OCI-M1 (cell line): ENCODE data around the gene NKD2.
"Not testable (repeated sequence)": the region's sequence is repeated elsewhere in the genome, so short reads cannot be mapped to it uniquely, and the experiment has no call there.

Source experiments
- DNase-seq: peaks from one replicate; lab custom pipeline; 2025; lab: John Stamatoyannopoulos, UW

Gene NKD2

DNA sequence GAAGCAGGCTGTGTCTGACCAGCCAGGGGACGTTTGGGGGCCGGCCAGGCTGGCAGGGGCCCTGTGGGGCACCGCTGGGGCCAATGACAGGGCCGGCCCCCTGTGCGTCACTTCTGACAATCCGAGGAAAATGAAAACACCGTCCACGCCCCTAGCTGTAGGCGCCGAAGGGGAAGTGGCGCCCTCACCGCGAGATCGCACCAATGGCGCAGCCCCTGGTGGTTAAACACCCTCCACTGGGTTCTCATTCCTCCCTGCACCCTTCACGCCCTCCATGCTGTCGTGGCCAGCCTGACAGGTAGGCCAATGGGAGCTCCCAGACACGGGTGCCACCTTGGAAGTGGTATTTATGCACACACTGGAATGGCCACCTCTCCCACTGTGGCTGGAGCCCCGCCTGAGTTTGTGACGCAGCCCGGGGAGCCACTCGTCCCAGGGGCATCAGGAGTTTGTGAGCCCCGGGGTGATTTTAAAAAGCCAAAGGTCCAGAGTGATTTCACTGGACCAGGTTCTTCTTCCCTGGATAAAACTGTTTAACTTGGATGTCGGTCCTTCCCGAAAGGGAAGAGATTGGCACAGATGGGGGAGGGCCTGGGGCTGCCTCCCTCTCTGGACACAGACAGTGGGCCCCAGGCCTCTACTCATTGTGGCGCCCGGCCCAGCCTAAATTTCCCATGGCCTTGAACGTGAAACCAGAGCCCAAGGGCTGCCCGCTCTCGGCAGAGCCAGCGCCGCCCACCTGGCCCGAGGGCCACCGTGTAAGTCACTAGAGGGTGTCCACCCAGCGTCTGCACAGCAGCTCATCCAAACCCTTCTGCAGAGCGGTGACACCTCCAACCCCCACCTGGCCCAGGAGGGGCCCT, 49.7 kb downstream of the NKD2 start:
- no peak for DNase-seq

GRCh38 chr5:1058988-1059883, 50.6 kb downstream of the NKD2 start:
- DNase-seq = no peak

DNA sequence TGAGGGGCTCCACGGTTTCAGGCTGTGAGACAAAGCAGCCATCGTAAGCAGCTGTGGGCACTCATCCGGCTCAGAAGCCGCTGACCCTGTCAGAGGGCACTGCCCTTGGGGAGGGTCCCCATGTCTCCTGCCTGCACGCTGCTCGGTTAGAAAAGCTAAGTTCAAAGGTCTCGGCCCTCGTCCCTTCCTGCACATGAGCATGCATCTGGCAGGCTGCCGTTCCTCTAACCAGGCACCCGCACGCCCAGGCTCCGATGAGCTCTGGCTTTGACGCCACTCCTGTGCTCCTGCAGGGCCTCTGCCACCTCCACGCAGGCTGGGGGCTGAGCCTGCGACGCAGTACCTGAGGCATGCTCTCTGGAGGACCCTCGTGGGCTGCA, 51.3 kb downstream of the NKD2 start:
- no peak for DNase-seq

DNA sequence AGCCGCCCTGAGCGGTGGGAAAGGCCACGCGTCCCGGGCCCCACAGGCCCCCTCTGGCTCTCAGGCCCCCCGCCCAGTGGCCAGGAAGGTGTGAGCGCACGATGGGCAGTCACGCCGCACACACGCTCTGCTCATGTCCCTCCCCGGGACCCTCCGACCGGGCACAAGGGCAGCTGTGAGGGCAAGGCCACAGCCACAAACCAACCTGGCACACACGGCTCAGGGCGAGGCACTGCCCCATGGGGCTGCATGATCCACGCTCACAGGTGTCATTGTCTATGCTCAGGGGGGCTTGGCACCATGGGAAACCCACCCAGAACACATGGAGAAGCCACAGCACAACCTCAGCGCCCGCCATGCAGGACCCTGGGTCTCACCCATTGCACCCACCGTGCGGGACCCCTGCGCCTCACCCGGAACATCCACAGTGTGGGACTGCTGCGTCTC, 52.0 kb downstream of the NKD2 start:
- no peak for DNase-seq

DNA sequence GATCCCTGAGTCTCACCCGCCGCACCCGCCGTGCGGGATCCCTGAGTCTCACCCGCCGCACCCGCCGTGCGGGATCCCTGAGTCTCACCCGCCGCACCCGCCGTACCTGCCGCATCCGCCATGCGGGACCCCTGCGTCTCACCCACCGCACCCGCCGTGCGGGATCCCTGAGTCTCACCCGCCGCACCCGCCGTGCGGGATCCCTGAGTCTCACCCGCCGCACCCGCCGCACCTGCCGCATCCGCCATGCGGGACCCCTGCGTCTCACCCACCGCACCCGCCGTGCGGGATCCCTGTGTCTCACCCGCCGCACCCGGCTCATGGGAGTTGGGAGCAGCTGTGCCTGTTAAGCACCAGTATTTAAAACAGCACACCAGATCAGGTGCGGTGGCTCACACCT, 52.7 kb downstream of the NKD2 start:
- DNase-seq = not testable (repeated sequence)

DNA sequence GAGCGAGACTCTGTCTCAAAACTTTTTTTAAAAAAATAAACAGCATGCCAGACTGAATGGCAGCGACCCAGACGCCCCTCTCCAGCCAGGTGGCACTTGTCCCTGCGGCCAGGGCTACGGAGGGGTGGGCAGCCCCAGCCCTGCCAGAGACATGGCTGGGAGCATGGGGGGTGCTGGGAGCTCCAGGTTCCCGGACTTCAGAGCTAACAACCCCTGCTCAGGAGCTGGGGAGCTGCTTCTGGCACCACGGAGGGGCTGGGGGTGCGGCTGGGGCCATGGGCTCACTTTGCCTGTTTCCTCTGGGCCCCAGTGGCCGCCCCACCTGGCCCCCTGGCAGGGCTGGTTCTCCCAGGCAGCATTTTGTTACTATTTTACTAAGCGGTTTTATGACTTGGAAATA, 53.3 kb downstream of the NKD2 start:
- DNase-seq = no peak

GRCh38 chr5:1062761-1063568, 54.4 kb downstream of the NKD2 start:
- DNase-seq = no peak

GRCh38 chr5:1063661-1064382, 55.2 kb downstream of the NKD2 start:
- no peak for DNase-seq

GRCh38 chr5:1064383-1065142, 56.0 kb downstream of the NKD2 start:
- no peak for DNase-seq

GRCh38 chr5:1065143-1065750, 56.6 kb downstream of the NKD2 start:
- DNase-seq = no peak

- no peak for DNase-seq
Measured at GRCh38 chr5:1065891-1066650, 57.5 kb downstream of the NKD2 start.

DNA sequence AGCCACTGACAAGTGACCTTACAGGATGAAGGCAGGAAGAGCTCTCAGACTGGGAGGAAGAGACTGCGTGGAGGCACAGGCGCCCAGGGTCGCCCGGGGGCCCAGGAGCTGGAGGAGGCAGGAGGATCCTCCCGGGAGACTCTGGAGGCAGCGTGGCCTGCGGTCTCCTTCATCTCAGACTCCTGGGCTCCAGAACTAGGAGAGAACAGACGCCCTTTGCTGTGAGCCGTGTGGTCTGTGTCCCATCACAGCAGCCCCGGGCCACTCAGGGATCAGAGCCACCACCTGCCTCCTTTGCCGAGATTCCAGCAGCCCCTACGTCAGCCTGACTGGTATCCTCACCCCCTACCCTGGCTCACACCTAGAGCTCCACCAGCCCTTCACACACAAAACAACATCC, 58.1 kb downstream of the NKD2 start:
- no peak for DNase-seq

DNA sequence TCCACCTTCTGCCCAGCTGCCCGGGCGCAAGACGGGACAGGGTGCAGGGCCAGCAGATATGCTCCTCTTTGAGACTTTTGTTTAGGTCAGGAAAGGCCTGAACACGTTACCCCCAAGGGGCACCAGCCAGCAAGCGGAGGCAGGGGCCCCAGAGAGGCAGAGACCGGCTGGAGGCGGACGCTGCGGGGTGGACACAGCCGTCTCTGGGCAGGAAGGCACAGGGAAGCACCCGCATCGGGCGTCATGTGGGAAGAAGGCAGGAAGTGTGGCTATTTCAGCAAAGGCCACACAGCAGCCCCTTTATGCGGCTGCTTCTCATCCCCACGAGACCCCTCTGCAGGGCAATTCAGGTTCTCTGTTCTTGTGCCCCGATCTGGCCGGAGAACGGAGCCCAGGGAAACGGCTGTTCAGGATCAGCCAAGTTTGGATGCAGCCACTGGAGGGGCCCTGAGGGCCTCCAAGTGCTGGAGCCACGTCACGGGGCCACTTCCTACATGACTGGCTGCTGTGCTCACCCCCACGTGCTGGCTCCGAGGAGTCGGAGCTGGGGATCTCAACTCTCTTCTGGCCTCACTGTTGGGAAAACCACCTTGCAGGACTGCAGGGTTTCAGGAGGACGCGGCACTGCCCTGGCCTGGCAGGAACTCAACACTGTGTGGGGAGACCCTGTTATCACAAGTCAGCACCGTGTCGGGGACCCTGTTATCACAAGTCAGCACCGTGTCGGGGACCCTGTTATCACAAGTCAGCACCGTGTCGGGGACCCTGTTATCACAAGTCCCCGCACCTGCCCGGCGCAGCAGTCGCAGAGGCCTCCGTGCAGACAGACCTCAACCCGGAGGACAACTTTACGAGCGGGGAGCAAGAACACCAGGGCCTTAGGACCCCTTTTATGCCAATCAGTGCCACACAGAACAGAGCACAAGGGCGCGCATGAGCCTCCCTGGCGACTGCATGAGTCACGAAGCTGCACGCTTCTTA, 58.8 kb downstream of the NKD2 start:
- DNase-seq = no peak

DNA sequence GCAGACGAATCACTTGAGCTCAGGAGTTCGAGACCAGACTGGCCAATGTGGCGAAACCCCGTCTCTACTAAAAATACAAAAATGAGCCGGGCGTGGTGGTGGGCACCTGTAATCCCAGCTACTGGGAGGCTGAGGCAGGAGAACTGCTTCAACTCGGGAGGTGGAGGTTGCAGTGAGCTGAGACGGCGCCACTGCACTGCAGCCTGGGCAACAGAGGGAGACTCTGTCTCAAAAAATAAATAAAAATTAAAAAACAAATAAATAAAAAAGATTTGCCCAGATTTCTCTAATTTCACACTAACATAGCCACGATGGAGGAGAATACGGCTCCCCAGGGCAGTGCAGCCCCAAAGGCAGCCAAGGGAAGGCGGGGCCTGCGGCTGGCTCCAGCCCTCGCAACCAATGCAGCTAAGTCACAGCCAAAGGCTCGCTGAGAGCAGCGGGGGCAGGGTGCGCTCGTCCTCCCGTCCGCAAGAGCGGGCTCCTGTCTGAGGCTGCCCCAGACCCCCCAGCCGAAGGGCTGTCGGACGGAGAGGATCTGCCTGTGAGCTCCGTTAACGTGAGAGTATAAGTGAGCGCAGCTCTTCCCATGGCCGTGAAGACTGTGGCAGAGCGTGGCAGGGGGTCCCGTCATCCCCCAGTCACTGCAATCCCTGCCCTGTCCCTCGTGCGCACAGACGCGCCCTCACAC, 59.7 kb downstream of the NKD2 start:
- DNase-seq = no peak

- no peak for DNase-seq
Measured at GRCh38 chr5:1068895-1069719, 60.5 kb downstream of the NKD2 start.

- no peak for DNase-seq
Measured at GRCh38 chr5:1069720-1070088, 61.1 kb downstream of the NKD2 start.
